GM19324 (cell line): ENCODE data around the gene LDLRAD2.

ENCODE experiments used
- ATAC-seq: cut with Tn5 transposase; IDR thresholded peaks from one replicate; pipeline ENCODE4 v1.9.1; 2021; ENCODE audit warnings: mild to moderate bottlenecking, moderate library complexity; ENCODE audit not compliant: unreplicated experiment, low FRiP score

The LDLRAD2 gene

DNA sequence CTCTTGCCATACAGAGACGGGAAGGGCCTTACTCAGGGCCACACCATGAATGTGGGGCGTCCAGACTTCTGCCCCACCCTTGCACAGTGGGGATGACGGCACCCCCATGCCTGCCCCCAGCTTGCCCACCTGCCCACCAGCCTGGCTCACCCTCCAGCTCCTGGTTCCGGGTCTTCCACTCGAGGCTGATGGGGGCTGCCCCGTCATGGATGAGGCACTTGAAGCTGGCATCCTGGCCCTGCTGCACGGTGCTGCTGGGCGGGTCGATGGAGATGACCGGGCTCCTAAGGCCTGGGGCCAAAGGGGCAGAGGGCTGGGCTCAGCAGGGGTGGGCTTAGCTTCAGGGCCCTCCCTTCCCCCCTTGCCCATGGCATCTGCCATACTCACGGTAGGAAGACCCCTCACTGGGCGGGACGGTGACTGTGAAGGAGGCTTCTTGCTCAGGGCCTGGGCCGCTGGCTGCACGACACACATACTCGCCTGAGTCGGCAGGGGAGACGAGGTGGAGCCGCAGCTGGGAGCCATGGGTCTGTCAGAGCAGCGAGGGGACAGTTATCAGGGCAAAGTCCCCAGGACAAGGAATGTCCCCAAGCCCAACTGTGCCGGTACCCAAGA lies 29.9 kb downstream of the LDLRAD2 start:
- ATAC-seq, result no peak

DNA sequence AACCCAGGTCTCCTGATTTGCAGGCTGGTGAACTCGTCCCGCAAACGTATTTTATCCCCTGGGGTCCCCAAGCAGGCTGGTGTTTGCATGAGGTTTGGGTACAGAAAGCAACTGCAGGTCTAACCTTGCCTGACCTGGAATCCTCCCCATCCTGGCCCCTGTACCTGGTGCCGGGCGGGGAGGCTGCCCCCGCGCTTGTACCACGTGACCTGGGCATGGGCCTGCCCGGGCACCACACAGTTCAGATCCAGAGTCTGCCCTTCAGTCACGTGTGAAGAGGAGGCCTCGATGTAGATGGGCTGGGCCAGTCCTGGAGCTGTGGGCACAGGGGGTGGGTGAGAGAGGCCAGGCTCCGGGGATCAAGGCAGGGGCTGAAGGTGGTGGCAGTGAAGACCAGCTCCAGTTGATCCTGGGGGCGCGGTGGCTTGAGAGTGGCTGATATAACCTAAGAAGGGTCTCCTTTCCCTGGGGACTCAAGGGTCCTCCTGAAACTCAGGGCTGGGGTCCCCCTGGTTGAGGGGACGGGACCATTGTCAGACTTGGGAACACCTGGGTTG lies 30.6 kb downstream of the LDLRAD2 start:
- no peak for ATAC-seq

DNA sequence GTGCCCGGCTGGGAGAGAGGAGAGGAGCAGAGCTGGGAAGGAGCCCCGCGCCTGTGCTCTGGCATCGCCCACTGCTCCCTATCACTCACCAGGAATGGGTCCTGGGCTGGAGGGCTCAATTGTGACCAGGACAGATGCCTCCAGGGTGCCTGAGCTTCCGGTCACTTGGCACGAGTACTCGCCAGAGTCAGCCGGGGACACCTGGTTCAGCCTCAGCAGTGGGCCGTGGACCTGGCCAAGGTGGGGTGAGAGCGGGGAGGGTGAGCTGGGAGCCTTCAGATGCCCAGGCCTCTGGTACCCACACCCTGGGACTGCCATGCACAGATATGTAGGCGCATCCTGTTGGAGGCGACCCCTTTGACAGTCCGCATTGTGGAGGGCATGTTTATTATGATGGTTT lies 31.1 kb downstream of the LDLRAD2 start:
- no peak for ATAC-seq

DNA sequence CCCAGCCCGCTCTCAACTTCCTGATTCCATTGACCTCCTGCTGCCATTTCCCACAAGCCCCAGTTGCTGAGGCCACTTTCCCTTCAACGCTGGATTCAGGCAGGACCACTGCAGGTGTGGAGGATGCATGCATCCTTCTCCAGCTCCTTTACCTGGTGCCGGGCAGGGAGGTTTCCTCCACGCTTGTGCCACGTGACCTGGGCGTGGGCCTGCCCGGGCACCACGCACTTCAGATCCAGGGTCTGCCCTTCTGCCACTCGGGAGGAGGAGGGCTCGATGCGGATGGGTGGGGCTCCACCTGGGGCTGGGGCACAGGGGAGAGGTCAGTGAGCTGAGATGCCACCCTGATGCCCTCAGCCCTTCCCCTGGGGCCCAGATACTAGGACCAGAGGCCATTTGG lies 31.9 kb downstream of the LDLRAD2 start:
- no peak for ATAC-seq

DNA sequence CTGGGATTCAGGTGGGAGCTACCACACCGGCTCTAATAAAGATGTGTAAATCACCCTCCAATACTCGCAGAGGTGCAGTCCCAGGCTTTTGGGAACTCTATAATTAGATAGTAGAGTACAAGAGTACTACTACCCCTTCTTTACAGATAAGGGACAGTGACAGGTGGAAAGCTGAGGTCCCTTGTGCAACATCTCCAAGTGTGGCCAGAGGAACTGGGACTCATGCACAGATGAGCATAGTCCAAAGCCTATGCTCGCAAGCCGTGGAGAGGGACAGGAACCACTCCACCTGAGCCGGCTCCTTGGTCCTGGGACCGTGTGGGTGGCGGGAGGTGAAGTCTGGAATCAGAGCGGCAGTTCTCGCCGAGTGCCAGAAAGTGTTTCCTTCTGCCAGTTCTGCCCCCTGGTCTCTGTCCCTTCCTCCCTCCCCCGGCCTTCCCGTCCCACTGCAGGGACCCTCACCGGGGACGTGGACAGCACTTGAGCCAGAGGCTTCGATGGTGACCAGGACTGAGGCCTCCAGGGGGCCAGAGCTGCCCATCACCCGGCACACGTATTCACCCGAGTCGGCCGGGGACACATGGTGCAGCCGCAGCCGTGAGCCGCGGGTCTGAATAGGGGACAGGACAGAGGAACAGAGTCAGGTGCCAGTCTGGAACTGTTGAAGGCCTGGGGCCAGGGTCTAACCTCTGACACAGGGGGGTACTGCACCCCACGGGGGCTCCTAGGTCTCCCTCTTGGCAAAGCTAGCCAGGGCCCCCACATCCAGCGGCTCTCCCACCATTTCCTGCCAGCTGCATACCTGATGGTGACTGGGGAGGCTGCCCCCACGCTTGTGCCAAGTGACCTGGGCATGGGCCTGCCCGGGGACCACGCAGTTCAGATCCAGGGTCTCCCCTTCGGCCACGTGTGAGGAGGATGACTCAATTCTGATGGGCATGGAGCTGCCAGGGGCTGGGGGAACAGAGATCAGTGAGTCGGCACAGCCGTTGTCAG lies 33.9 kb downstream of the LDLRAD2 start:
- ATAC-seq, result no peak

DNA sequence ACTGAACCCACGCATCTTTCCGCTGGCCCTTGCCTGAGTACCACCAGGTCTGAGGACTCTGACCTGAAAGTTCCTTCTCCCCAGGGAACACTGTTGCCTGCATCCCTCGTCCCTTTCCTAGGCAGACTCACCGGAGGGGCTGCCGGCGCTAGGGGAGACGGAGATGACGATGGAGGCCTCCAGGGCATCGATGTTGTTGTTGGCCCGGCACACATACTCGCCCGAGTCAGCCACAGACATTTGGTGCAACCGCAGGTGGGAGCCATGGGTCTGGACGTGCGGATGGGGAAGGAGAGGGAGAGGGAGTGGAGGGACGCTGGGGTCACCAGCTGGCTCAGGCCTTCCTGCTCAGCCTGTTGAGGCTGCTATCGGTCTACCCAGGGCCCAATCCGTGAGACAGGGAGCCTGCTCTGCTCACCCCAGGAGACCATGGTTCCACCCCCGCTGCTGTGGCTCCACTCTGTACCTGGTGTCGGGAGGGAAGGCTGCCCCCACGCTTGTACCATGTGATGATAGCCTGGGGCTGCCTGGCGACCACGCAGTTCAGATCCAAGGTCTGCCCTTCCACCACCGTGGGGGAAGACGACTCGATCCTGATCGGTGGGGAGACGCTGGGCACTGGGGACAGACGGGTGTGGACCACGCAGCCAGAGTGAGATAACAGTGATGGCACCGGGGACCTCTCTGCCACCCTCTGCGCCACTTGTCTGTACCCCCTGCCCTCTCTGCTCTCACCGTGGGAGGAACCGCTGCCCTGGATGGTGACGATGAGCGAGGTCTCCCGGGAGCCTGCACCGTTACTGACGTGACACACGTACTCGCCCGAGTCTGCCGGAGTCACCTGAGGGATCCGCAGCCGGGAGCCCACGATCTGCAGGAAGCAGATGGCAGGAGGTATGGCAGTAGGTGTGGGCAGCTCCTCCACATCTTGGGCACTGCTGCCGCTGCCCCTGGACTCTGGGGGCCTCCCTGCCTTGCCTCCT lies 35.4 kb downstream of the LDLRAD2 start:
- ATAC-seq, result no peak

DNA sequence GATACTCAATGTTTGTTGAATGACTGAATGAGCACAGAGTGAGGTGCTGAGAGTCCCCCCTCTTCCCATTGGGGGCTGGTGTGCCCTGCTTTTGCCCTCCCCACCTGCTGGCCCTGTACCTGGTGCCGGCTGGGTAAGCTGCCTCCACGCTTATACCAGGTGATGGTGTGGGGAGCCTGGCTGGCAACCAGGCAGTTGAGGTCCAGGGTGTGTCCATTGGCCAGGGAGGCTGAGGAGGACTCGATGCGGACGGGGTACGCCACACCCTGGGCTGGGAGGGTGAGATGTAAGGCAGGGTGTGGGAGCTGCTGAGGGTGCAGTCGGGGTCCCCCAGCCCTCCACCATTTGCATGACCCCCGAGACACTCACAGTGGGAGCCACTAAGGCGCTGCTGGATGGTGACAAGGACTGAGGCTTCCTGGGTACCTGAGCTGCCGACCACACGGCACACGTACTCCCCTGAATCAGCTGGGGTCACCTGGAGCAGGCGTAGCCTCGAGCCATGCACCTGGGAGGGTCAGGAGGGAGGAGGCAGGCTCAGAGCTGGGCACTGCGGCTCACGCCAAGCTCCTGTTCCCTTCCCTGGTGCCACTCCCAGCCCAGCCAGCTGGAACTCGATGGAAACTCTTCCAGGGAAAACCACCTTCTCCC lies 36.6 kb downstream of the LDLRAD2 start:
- ATAC-seq, result no peak

DNA sequence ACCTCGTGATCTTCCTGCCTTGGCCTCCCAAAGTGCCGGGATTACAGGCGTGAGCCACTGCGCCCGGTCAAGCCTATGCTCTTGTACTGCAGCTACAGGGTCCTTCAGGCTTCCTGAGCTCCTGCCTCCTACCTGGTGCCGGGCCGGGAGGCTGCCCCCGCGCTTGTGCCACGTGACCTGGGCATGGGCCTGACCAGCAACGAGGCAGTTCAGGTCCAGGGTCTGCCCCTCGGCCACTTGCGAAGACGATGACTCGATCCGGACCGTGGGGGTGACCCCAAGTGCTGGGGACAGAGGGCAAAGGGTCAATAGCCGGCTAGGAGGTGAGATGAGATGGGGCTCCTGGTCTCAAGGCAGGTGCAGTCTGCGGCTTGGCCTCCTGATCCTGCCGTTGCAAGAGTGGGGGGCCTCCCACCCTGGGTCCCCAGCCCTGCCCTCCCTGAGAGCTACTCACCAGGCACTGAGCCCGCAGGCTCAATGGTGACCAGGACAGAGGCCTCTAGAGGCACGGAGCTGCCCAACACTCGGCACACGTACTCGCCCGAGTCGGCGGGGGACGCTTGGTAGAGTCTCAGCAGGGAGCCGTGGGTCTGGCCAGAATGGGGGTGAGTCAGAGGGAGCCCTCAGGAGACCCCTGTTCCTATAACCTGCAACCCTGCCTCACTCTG lies 38.0 kb downstream of the LDLRAD2 start:
- ATAC-seq, result no peak

DNA sequence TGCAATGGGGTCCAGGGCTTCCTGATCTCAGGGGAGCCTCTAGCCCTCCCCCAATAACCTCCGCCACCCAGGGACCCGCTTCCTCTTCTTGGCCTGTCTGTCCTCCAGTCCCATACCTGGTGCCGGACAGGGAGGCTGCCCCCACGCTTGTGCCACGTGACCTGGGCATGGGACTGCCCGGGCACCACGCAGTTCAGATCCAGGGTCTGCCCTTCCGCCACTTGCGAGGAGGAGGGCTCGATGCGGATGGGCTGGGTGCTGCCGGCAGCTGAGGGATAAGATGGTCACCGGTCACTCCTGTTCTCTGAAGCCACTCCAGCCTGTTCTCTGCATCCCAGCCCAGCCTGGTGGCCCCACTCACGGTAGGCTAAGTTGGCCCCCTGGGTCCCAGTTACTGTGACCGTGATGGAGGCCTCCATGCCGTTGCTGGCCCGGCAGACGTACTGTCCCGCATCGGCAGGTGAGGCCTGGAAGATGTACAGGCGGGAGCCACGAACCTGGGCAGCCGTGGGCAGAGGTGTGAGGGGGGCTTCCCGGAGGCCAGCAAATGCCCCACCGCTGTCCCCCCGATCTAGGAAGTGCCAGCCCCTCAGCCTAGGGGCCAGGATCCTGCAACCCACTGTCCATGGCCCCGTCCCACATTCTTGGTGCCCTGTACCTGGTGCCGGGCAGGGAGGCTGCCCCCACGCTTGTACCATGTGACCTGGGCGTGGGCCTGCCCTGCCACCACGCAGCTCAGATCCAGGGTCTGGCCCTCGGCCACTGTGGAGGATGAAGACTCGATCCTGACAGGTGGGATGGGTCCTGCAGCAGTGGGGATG lies 39.6 kb downstream of the LDLRAD2 start:
- ATAC-seq, result no peak

DNA sequence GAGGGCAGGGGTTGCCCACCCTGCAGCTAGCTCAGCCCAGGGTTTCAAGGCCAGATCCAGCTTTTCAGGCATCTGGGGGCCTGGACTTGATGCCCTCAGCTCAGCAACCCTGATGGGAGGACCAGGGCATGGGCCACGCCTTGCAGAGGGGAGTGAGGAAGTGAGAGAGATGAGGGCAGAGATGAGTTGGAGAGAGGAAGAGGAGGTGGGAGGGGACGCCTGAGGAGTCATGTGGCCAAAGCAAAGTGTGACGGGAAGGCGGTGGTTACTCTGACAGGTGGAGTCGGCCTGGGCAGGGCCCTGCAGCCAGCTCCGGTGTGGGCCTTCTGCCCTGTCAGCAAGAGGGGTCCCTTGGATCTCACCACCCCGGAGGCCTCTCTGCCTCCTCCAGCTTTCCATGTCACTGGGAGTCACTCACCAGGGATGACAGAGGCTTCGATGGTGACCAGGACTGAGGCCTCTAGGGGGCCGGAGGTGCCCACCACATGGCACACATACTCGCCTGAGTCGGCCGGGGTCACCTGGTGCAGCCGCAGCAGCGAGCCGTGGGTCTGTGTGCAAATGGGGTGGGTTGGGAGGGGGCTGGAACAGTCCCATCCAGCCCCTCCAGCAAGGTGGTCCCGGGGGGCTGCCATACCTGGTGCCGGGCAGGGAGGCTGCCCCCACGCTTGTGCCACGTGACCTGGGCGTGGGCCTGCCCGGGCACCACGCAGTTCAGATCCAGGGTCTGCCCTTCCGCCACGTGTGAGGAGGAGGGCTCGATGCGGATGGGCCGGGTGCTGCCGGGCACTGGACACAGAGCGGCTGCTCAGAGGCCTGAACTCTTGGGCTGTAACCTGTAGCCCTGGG lies 40.4 kb downstream of the LDLRAD2 start:
- ATAC-seq, result no peak

DNA sequence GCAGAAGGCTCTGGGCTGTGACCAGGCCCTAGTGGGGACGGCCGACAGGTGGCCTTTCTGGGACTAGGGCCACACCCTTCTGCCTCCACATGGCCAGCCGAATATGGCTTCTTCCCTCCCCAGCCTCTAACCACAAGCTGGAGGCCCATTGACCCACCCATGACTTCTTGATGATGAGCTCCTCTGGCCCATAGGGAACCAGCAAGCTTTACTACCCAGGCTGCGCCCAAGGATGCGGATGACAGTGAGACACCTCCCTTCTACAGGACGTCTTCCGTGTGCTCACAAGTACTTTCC lies 41.0 kb downstream of the LDLRAD2 start:
- no peak for ATAC-seq

DNA sequence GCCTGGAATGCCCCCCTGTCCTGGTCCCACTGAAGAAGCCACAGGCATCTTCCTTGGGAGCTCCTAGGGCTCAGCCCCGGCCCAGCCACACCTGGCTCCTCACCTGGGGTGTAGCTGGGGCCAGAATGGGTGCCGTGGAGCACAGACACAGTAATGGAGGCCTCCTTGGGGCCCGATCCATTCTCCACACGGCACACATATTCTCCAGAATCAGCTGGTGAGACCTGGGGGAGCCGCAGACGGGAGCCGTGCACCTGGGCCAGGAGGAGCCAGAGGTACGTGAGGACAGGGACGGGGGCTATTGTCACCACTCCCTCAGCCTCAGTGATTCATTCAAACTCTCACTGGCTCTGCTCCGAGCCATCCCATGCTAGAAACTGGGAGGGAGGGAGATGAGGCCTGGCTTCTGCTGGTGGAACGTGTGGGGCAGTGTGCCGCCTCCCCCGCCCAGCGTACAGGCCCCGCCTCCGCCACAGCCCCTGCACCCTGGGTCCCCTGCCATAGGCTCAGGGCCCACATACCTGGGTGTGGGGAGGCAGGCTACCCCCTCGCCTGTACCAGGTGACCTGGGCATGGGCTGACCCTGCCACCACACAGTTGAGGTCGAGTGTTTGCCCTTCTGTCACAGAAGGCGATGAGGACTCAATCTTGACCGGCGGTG lies 42.2 kb downstream of the LDLRAD2 start:
- no peak for ATAC-seq

DNA sequence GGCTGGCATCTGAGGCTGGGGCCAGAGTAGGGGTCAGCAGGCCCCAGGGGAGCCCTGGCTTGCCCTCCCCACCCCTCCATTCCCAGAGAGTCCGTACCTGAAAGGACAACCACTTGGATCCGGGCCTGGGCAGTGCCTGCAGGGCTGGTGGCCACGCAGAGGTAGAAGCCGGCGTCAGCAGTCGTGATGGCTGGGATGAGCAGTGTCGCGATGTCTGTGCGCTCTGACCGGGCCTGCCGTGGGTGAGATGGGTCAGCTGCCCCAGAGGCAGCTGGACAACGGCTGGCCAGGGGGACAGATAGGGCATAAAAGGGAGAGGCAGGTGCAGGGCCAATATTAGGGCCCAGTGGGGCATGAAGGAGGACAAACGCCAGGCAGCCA lies 42.7 kb downstream of the LDLRAD2 start:
- no peak for ATAC-seq

DNA sequence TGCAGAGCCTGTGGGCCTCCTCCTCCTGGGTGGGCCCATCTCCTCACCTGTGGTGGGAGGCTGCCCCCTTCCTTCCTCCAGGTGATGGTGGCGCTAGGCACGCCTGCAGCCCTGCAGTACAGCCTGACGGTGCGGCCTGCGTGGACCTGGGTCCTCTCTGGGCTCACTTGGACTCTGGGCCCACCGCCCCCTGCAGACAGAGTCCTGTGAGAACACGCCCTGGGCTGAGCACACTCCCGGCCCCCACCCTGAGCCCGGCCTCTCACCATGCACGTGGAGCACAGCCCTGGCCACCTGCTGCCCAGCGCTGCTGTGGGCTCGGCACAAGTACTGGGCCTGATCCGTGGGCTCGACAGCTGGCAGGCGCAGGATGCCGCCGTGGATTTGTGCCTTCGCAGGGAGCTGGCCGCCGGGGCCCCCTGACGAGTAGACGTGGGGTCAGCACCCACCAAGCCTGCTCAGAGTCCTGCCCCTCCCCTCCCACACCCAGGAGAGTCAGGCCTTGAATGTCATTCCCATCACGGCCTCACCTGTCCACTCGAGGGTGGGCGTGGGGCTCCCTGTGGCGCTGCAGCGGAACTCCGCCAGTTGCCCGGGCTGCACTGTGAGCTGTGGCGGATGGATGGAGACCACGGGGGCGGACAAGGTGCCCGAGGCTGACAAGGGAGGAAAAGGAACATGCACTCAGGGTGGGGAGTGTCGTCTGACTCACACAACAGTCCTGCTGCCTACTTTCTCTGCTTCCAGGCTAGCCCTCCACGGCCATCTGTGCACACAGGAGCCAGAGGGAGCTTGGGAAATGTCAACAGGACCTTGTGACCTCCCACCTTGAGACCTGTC lies 43.4 kb downstream of the LDLRAD2 start:
- ATAC-seq, result no peak

DNA sequence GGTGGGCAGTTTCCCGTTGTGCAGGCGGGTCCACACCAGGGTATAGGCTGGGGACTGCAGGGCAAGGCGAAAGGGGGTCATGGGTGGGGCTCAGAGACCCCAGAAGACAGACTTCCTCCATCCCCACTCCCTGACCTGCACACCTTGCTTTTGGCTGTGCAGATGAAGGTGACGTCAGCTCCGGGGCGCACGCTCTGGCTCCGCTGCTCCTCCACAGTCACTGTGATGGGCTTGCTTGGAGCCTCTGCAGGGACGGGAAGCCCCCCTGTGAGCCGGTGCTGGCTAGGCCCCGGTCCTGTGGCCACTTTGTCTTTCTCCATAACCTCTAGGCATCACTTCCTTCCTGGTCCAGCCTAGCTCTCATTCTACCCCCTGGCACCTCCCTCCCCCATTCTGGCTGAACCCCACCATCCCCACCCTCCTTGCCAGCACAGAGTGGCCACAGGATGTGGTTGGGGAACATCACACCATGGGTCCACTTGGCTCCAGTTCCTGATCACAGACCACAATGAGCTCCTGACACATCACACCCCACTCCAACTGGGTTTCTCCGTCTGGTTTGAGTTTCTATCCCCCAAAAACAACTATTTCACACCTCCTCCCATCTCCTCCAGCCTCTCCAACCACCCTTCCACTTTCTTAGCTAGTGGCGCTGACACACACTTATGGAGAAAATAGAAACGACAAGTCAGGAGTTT lies 45.2 kb downstream of the LDLRAD2 start:
- no peak for ATAC-seq
